ENCODE data around the gene DEDD2. TPM values are rescaled to one million over a fixed set of nuclear protein-coding genes. Genes with fewer than 3 reads are reported as not detected.

The DEDD2 gene, protein sequence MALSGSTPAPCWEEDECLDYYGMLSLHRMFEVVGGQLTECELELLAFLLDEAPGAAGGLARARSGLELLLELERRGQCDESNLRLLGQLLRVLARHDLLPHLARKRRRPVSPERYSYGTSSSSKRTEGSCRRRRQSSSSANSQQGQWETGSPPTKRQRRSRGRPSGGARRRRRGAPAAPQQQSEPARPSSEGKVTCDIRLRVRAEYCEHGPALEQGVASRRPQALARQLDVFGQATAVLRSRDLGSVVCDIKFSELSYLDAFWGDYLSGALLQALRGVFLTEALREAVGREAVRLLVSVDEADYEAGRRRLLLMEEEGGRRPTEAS
- 11.8 and 17.6 TPM in 2 replicates for total RNA-seq

DNA sequence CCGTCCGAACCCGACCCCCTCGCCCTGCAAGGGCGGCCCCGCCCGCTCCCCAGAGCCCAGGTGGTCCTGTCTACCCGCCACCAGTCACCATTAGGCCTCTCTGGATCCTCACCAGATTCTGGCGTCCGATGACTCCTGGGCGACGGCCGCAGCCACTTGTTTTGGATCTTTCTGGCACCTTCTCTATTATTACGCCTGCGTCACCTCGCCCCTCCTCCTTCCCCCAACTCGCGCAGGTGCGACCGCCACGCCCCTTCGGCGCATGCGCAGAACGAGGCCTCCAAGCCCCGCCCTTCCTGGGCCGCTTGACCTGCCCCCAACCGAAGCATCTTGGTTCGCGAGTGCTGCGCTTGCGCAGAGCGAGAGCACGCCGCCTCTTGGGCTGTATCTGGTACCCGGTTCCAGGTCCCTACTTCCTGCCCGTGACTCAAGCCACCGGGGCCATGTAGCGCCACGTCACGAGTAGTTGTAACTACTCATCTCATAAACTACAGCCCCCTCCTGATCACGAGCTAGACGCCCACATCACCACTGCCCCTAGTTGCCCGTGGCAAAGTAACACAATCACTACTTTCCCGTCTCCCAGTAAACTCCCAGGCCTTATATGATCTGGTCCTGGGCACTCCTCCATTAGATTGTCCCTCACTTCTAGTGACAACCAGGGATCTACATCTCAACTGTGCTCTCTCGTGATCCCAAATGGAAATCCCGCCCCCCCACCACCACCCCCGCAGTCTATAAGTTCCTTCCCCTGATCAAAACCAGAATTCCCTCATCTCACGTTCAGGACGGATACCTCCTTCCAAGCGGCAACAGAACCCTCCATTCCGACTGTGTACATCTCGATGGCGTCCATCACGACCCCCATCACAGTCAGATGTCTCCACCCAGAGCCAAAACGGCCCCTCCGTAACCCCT, at the start of gene DEDD2:
DEDD2 (minus strand) TSS at position 158 of the 918 bp plus-strand sequence. CDS start 670 bp downstream, outside the sequence.

DNA sequence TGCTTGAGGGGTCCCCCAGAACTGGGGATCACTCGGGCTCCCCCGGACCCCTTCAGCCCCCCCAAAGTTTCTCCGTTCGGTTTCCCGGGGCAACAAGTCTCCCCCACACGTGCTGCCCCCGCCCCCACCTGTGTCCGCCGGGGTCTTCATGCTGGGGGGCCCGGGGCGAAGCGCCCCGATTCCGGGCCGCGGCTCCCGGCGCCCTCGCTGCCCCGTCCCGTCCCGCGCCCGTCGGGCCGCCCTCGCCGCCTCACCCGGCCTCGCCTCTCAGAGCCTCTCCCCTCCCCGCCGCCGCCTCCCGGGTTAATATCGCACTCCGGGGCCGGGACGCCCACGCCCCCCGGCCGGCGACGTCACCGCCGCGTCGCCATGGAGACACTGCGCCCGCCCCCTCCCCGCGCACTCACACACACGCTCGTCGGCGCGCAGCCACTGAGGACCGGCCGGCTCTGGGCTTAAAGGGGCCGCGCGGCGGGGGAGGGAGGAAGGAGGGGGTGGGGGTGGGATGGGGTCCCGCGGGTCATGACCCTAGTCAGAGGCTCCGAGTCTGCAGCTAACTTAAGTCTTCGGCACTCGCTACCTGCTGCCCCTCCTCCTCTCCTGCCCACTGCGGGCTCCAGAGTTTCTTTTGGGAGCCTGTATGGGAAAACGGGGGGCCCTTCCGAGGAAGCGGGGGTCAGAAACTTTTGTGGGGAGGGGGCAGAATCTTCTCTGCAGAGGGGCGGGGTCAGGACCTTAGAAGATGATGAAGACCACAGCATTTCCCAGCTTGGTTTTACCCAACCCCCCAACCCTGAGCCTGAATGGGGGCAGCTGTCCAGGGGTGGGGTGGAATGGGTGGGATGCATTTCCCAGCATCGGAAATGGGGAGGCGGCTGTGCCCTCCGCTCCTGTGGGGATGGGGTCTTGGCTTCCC, 37.6 kb upstream of the DEDD2 start, which contains the start of gene ERF:
ERF (minus strand) TSS at position 279 of the 916 bp plus-strand sequence; CDS start at position 150, 129 bp downstream.

DNA sequence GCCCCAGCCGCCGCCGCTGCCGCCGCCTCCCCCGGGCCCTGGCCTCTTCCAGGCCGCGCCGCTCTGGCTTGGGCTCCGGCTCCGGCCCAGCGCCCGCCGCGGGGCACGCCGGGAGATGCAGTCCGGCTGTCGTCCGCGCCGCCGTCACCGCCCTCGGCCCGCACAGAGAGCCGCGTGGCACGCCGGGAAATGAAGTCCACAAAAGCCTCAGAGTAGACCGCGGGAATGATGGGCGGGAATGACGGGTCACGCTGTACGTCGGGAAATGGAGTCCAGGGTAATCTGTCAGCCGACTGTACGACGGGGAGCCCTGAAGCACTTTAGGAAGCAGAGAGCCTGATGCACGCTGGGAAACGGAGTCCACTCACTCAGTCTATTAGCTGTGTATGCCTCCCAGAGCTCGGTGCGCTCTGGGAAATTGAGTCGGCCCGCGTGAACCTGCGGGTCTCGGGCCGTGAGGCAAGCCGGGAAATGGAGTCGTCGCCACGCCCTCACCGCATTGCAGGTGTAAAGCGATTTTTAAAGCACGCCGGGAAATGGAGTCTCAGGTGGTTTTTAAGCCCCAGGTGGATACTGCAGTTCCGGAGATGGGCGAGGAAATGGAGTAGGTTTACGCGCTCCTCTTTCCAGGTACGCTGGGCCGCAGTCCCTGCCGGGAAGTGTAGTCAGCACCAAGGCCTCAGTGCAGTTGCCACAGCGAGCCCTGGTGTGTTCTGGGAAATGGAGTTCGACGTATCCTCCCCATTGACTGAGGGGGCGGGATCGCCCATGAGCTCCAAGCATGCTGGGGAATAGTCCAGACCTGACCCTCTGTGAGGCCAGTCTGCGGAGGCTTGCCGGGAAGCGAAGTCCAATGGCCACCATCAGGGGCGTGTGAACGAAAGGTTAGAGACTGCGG, 25.3 kb upstream of the DEDD2 start, which contains the start of gene GSK3A:
GSK3A (minus strand) TSS at position 91 of the 898 bp plus-strand sequence. CDS start 137 bp downstream, outside the sequence.

DNA sequence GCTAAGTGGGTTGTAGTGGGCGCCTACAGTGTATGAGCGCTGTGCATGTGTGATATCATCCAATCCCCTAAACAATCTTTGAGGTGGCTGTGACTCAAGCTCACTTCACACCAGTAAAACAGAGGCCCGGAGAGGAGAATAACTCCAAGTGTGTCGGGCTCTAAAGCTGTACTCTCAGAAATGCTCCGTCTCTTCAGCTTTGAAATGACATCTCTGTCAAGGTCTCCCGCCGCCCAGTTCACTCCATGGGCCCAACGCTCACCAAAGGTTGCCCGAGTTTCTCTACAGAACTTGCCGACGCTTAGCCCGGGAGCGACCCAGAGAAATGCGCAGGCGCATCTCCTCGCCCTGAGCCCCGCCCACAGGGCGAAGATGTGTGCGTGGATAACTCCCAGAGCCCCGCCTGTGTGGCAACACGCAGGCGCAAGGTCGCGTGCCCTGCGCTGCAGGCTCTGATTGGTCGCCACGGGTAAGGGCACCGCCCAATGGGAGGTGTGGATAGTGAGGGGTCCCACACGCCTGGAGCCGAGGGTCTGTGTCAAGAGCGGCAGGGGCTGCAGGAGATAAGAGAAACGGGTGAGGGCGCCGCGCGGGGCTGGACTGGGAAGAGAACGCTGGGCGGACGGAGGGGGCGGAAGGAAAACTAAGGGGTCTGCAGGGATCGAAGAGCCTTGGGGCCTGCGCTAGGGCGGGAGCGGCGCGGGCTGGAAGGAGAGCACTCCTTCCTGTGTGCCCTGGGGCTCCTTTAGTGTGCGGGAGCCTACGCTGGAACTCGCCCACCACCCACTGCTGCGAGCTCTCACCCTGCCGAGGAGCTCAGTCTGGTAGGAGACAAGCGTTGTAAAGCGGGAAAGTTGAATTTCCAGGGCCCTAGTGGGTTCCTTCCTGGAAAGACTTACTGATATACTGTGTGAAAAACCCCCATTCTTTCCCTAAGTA, 2.6 kb upstream of the DEDD2 start, which contains the start of gene ZNF526:
ZNF526 (plus strand) TSS at position 501 of the 939 bp plus-strand sequence. CDS start 4,092 bp downstream, outside the sequence.

Other genes with a start within 250 kb of the DEDD2 start
- gene ATP1A3, start 223.4 kb downstream of the DEDD2 start, total RNA-seq, result under 0.01 TPM in 1 of 2 replicates, not detected in the other
- not detected in 2 replicates for gene GRIK5, start 147.5 kb downstream of the DEDD2 start, total RNA-seq
- 16.2 and 24.2 TPM in 2 replicates for gene ZNF574, start 141.5 kb downstream of the DEDD2 start, total RNA-seq
- gene POU2F2, start 85.2 kb downstream of the DEDD2 start, total RNA-seq, result 0.37 and 1.4 TPM in 2 replicates
- 14.7 and 19.4 TPM in 2 replicates for gene ZNF526, start 2.6 kb upstream of the DEDD2 start, total RNA-seq
- 15.4 and 24.6 TPM in 2 replicates for gene GSK3A, start 24.9 kb upstream of the DEDD2 start, total RNA-seq
- 20.2 and 34.0 TPM in 2 replicates for gene ERF, start 37.5 kb upstream of the DEDD2 start, total RNA-seq
- 18.4 and 20.1 TPM in 2 replicates for gene CIC, start 51.6 kb upstream of the DEDD2 start, total RNA-seq
- gene PRR19, start 84.5 kb upstream of the DEDD2 start, total RNA-seq, result under 0.01 and 0.20 TPM in 2 replicates
- 9.6 and 11.9 TPM in 2 replicates for gene PAFAH1B3, start 84.9 kb upstream of the DEDD2 start, total RNA-seq
- 0.98 TPM in 1 of 2 replicates, not detected in the other for gene TMEM145, start 95.6 kb upstream of the DEDD2 start, total RNA-seq
- 18.4 and 21.5 TPM in 2 replicates for gene MEGF8, start 108.0 kb upstream of the DEDD2 start, total RNA-seq
- 0.37 TPM in 1 of 2 replicates, not detected in the other for gene CNFN, start 172.6 kb upstream of the DEDD2 start, total RNA-seq
- gene LIPE, start 209.7 kb upstream of the DEDD2 start, total RNA-seq, result 4.0 and 15.6 TPM in 2 replicates
- gene CXCL17, start 225.3 kb upstream of the DEDD2 start, total RNA-seq, result not detected in 2 replicates

All from subcutaneous preadipocyte (primary cell).